WTC11 (cell line): ENCODE data around the gene SP9. TPM values are rescaled to one million over a fixed set of nuclear protein-coding genes. Genes with fewer than 3 reads are reported as not detected.

ENCODE experiments used
- AR ChIP-seq: fragments of 250-450 bp; sonication (Bioruptor Pico); IDR thresholded peaks from 2 replicates; pipeline ENCODE4 v1.9.0; 2021; ENCODE audit warnings: mild to moderate bottlenecking
- ARID4B ChIP-seq: sonication (generic); formaldehyde crosslinking; IDR thresholded peaks from 2 replicates; pipeline ENCODE4 v1.8.0; 2023; ENCODE audit warnings: missing genetic modification reagents, mild to moderate bottlenecking, borderline replicate concordance
- E2F5 ChIP-seq: sonication (generic); formaldehyde crosslinking; IDR thresholded peaks from 2 replicates; pipeline ENCODE4 v1.8.1; 2022; ENCODE audit warnings: mild to moderate bottlenecking, moderate library complexity, missing genetic modification reagents
- EMX1 ChIP-seq: fragments of 250-450 bp; sonication (Bioruptor Pico); IDR thresholded peaks from 2 replicates; pipeline ENCODE4 v1.8.0; 2021; ENCODE audit warnings: mild to moderate bottlenecking
- ETV6 ChIP-seq: sonication (generic); formaldehyde crosslinking; IDR thresholded peaks from 2 replicates; pipeline ENCODE4 v1.8.1; 2022; ENCODE audit warnings: mild to moderate bottlenecking, missing genetic modification reagents
- GRHL2 ChIP-seq: fragments of 250-450 bp; sonication (Bioruptor Pico); IDR thresholded peaks from 2 replicates; pipeline ENCODE4 v1.8.0; 2022; ENCODE audit warnings: mild to moderate bottlenecking, moderate library complexity; ENCODE audit not compliant: insufficient replicate concordance, severe bottlenecking
- GTF2I ChIP-seq: fragments of 250-450 bp; sonication (Bioruptor Pico); conservative IDR thresholded peaks from 2 replicates; pipeline ENCODE4 v1.4.0; 2021; ENCODE audit warnings: mild to moderate bottlenecking
- IRF1 ChIP-seq: sonication (generic); formaldehyde crosslinking; IDR thresholded peaks from 2 replicates; pipeline ENCODE4 v1.8.0; 2023; ENCODE audit warnings: missing genetic modification reagents
- JUN ChIP-seq: sonication (generic); formaldehyde crosslinking; IDR thresholded peaks from 2 replicates; pipeline ENCODE4 v1.8.0; 2023; ENCODE audit warnings: mild to moderate bottlenecking, missing genetic modification reagents
- MLX ChIP-seq: sonication (generic); formaldehyde crosslinking; IDR thresholded peaks from 2 replicates; pipeline ENCODE4 v1.8.1; 2023; ENCODE audit warnings: mild to moderate bottlenecking, missing genetic modification reagents, moderate library complexity
- MYBL2 ChIP-seq: sonication (generic); formaldehyde crosslinking; IDR thresholded peaks from 2 replicates; pipeline ENCODE4 v1.8.1; 2023; ENCODE audit warnings: mild to moderate bottlenecking, moderate library complexity, missing genetic modification reagents
- NR1H2 ChIP-seq: sonication (generic); formaldehyde crosslinking; IDR thresholded peaks from 2 replicates; pipeline ENCODE4 v1.9.0; 2021; ENCODE audit warnings: mild to moderate bottlenecking, moderate library complexity, missing genetic modification reagents
- NR3C1 ChIP-seq: sonication (generic); formaldehyde crosslinking; conservative IDR thresholded peaks from 2 replicates; pipeline ENCODE4 v1.8.1; 2023; ENCODE audit warnings: low read depth, mild to moderate bottlenecking, missing genetic modification reagents
- SMAD4 ChIP-seq: sonication (generic); formaldehyde crosslinking; IDR thresholded peaks from 2 replicates; pipeline ENCODE4 v1.8.0; 2022; ENCODE audit warnings: mild to moderate bottlenecking, missing genetic modification reagents
- TCF7 ChIP-seq: sonication (generic); formaldehyde crosslinking; IDR thresholded peaks from 2 replicates; pipeline ENCODE4 v1.8.0; 2022; ENCODE audit warnings: mild to moderate bottlenecking, low read depth, missing genetic modification reagents, moderate library complexity
- USF2 ChIP-seq: sonication (generic); formaldehyde crosslinking; IDR thresholded peaks from 2 replicates; pipeline ENCODE4 v1.8.1; 2023; ENCODE audit warnings: mild to moderate bottlenecking, missing genetic modification reagents, moderate library complexity
- ZBTB21 ChIP-seq: sonication (generic); formaldehyde crosslinking; IDR thresholded peaks from 2 replicates; pipeline ENCODE4 v1.8.1; 2023; ENCODE audit warnings: mild to moderate bottlenecking, missing genetic modification reagents, borderline replicate concordance
- ZBTB43 ChIP-seq: sonication (generic); formaldehyde crosslinking; IDR thresholded peaks from 2 replicates; pipeline ENCODE4 v1.8.1; 2023; ENCODE audit warnings: mild to moderate bottlenecking, missing genetic modification reagents
- ZNF138 ChIP-seq: sonication (generic); formaldehyde crosslinking; conservative IDR thresholded peaks from 2 replicates; pipeline ENCODE4 v1.8.1; 2022; ENCODE audit warnings: mild to moderate bottlenecking, moderate library complexity, missing genetic modification reagents
- ZNF317 ChIP-seq: sonication (generic); formaldehyde crosslinking; IDR thresholded peaks from 2 replicates; pipeline ENCODE4 v1.8.1; 2023; ENCODE audit warnings: low read depth, mild to moderate bottlenecking, moderate library complexity, missing genetic modification reagents, borderline replicate concordance
- ZNF423 ChIP-seq: fragments of 250-450 bp; sonication (Bioruptor Pico); IDR thresholded peaks from 2 replicates; pipeline ENCODE4 v2.1.2; 2022; ENCODE audit warnings: mild to moderate bottlenecking, moderate library complexity
- total RNA-seq: library from RNA; stranded (reverse); gene quantifications from 3 replicates; pipeline ENCODE4 v1.2.3, GENCODE V29; 2021
- TF ChIP-seq, protein P1 (sequence below): sonication (generic); formaldehyde crosslinking; IDR thresholded peaks from 2 replicates; pipeline ENCODE4 v1.8.0; 2022; ENCODE audit warnings: mild to moderate bottlenecking, missing genetic modification reagents
- TF ChIP-seq, protein P2 (sequence below): sonication (generic); formaldehyde crosslinking; IDR thresholded peaks from 2 replicates; pipeline ENCODE4 v1.8.1; 2023; ENCODE audit warnings: mild to moderate bottlenecking, moderate library complexity, missing genetic modification reagents

The SP9 gene
- total RNA-seq, 1 experiment from 2014 or later: not detected

DNA sequence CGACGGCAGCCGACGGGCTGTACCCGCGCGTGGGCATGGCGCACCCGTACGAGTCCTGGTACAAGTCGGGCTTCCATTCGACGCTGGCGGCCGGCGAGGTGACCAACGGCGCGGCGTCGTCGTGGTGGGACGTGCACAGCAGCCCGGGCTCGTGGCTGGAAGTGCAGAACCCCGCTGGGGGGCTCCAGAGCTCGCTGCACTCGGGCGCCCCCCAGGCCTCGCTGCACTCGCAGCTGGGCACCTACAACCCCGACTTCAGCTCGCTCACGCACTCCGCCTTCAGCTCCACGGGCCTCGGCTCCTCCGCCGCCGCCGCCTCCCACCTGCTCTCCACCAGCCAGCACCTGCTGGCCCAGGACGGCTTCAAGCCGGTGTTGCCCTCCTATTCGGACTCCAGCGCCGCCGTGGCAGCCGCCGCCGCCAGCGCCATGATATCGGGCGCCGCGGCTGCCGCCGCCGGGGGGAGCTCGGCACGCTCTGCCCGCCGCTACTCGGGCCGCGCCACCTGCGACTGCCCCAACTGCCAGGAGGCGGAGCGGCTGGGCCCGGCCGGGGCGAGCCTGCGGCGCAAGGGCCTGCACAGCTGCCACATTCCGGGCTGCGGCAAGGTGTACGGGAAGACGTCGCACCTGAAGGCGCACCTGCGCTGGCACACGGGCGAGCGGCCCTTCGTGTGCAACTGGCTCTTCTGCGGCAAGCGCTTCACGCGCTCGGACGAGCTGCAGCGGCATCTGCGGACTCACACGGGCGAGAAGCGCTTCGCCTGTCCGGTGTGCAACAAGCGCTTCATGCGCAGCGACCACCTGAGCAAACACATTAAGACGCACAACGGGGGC lies 2.0 kb downstream of the SP9 start (continued):
- TF ChIP-seq MYBL2 (CRISPR knock-in tag) (no peak), GTF2I (CRISPR knock-in tag) (no peak), TCF7 (CRISPR knock-in tag) (0 out of 2 replicates have a peak, but pooled peaks have one; percentile 21), GRHL2 (CRISPR knock-in tag) (no peak), ARID4B (CRISPR knock-in tag) (peak; percentile 70; the same call in 1 of the 2 replicates), NR3C1 (CRISPR knock-in tag) (no peak), NR1H2 (CRISPR knock-in tag) (no peak), USF2 (no peak), IRF1 (CRISPR knock-in tag) (peak; percentile 84), ZBTB21 (CRISPR knock-in tag) (no peak), ETV6 (peak; percentile 59; the same call in 1 of the 2 replicates), JUN (CRISPR knock-in tag) (no peak), SMAD4 (CRISPR knock-in tag) (no peak), ZBTB43 (0 out of 2 replicates have a peak, but pooled peaks have one; percentile 53), ZNF317 (CRISPR knock-in tag) (no peak), E2F5 (CRISPR knock-in tag) (no peak; the same call in 1 of the 2 replicates), MLX (CRISPR knock-in tag) (no peak), ZNF423 (CRISPR knock-in tag) (no peak), ZNF138 (CRISPR knock-in tag) (no peak), EMX1 (no peak), AR (CRISPR knock-in tag) (no peak)
- TF ChIP-seq, protein P1, sequence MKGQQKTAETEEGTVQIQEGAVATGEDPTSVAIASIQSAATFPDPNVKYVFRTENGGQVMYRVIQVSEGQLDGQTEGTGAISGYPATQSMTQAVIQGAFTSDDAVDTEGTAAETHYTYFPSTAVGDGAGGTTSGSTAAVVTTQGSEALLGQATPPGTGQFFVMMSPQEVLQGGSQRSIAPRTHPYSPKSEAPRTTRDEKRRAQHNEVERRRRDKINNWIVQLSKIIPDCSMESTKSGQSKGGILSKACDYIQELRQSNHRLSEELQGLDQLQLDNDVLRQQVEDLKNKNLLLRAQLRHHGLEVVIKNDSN (CRISPR knock-in tag): no peak
- TF ChIP-seq, protein P2, sequence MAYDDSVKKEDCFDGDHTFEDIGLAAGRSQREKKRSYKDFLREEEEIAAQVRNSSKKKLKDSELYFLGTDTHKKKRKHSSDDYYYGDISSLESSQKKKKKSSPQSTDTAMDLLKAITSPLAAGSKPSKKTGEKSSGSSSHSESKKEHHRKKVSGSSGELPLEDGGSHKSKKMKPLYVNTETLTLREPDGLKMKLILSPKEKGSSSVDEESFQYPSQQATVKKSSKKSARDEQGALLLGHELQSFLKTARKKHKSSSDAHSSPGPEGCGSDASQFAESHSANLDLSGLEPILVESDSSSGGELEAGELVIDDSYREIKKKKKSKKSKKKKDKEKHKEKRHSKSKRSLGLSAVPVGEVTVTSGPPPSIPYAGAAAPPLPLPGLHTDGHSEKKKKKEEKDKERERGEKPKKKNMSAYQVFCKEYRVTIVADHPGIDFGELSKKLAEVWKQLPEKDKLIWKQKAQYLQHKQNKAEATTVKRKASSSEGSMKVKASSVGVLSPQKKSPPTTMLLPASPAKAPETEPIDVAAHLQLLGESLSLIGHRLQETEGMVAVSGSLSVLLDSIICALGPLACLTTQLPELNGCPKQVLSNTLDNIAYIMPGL (CRISPR knock-in tag): 0 out of 2 replicates have a peak, but pooled peaks have one; percentile 46
